Activated CD8-positive, alpha-beta T cell treated with anti-CD3 and anti-CD28 coated beads for 36 hours (primary cell): ENCODE data around the gene FMNL3. TPM values are rescaled to one million over a fixed set of nuclear protein-coding genes. Genes with fewer than 3 reads are reported as not detected.

Experiments
- ATAC-seq: fragments of 200-7000 bp; cut with Tn5 transposase; one replicate; pipeline ENCODE4 v1.10.0; 2021; ENCODE audit warnings: mild to moderate bottlenecking, moderate library complexity
- CTCF ChIA-PET: fragments of 350-600 bp; sonication (Branson Sonifier 250); formaldehyde crosslinking; loops from one replicate; lab custom pipeline; 2021; ENCODE audit warnings: antibody characterized with exemption; lab: Charles Lee
- POLR2A ChIA-PET: fragments of 350-600 bp; sonication (Branson Sonifier 250); formaldehyde crosslinking; loops from one replicate; lab custom pipeline; 2021; ENCODE audit warnings: antibody characterized with exemption; lab: Charles Lee
- DNase-seq: peaks from one replicate; pipeline ENCODE4 v3.0.0-alpha.2; 2020
- H3K27ac Mint-ChIP-seq: one replicate; pipeline ENCODE4 v1.8.0; 2021; ENCODE audit warnings: mild to moderate bottlenecking, mixed read lengths
- H3K27me3 Mint-ChIP-seq: one replicate; pipeline ENCODE4 v1.8.0; 2021; ENCODE audit warnings: mixed read lengths
- H3K36me3 Mint-ChIP-seq: one replicate; pipeline ENCODE4 v1.8.0; 2021; ENCODE audit warnings: low read depth, mixed read lengths
- H3K4me1 Mint-ChIP-seq: one replicate; pipeline ENCODE4 v1.8.0; 2021; ENCODE audit warnings: low read depth, mixed read lengths
- H3K4me3 Mint-ChIP-seq: one replicate; pipeline ENCODE4 v1.8.0; 2021; ENCODE audit warnings: mild to moderate bottlenecking, moderate library complexity, mixed read lengths
- H3K9me3 Mint-ChIP-seq: one replicate; pipeline ENCODE4 v1.8.0; 2021; ENCODE audit warnings: mixed read lengths
- CTCF ChIP-seq: fragments of 200-600 bp; IDR thresholded peaks from one replicate; pipeline ENCODE4 v1.8.0; 2022; ENCODE audit warnings: antibody characterized with exemption, mild to moderate bottlenecking
- intact Hi-C: fragments of 100-400 bp; cut with micrococcal nuclease; formaldehyde crosslinking; loops from one replicate; pipeline ENCODE4 v1.10.0; 2022
- total RNA-seq, 2 experiments: library from RNA; stranded (reverse); gene quantifications; one replicate each; pipeline ENCODE4 v1.2.3, GENCODE V29; 2021

FMNL3 gene
- total RNA-seq, 2 experiments from 2014 or later: 22.8 to 23.5 TPM

- no peak for TF ChIP-seq CTCF
- no peak overlapping the region for H3K4me3 Mint-ChIP-seq
- POLR2A ChIA-PET: interaction anchor here (0.9 to 5.1 kb wide), 5 partner anchors 8 to 42 kb away, joined by 3 to 24 read pairs (median 4); no protein-coding TSS in a partner anchor
- H3K9me3 Mint-ChIP-seq: no peaks in the 10 kb centered on the region
- peak overlapping the region; percentile 97 for H3K27ac Mint-ChIP-seq
- intact Hi-C loops: loop anchor here (5.0 kb wide), 1 partner anchor 41 kb away; no protein-coding TSS in a partner anchor
- peaks cover 70% of the 10 kb centered on the region for H3K4me1 Mint-ChIP-seq
- peak; percentile 50 for DNase-seq
- peaks cover 52% of the 10 kb centered on the region for H3K36me3 Mint-ChIP-seq
- CTCF ChIA-PET: interaction anchor here (0.8 to 4.9 kb wide), 8 partner anchors 10 to 80 kb away, joined by 3 to 27 read pairs (median 4); partner anchors contain the start of gene TMBIM6
- ATAC-seq: peak; percentile 49
- no peaks in the 10 kb centered on the region for H3K27me3 Mint-ChIP-seq
These were observed 46.0 kb downstream of the FMNL3 start for GRCh38 chr12:49661191-49661590.

- CTCF ChIA-PET: interaction anchor here (0.9 to 4.9 kb wide), 7 partner anchors 11 to 118 kb away, joined by 3 to 27 read pairs (median 5); no protein-coding TSS in a partner anchor
- H3K36me3 Mint-ChIP-seq: peaks cover 51% of the 10 kb centered on the region
- ATAC-seq (no peak), DNase-seq (no peak)
- H3K4me1 Mint-ChIP-seq: peaks cover 62% of the 10 kb centered on the region
- POLR2A ChIA-PET: interaction anchor here (0.9 to 5.1 kb wide), 4 partner anchors 11 to 88 kb away, joined by 3 to 24 read pairs (median 4); no protein-coding TSS in a partner anchor
- TF ChIP-seq CTCF: no peak
- no peak overlapping the region for H3K4me3 Mint-ChIP-seq
- no peaks in the 10 kb centered on the region for H3K27me3 Mint-ChIP-seq
- intact Hi-C loops: loop anchor here (5.0 kb wide), 1 partner anchor 43 kb away; no protein-coding TSS in a partner anchor
- no peaks in the 10 kb centered on the region for H3K9me3 Mint-ChIP-seq
- no peak overlapping the region for H3K27ac Mint-ChIP-seq
These were observed 47.5 kb downstream of the FMNL3 start for GRCh38 chr12:49659753-49660152.

GRCh38 chr12:49658276-49658675, 48.9 kb downstream of the FMNL3 start:
- Mint-ChIP-seq H3K27ac (peak overlapping the region; percentile 3), H3K9me3 (no peaks in the 10 kb centered on the region), H3K36me3 (peaks cover 55% of the 10 kb centered on the region), H3K4me3 (no peak overlapping the region), H3K27me3 (no peaks in the 10 kb centered on the region), H3K4me1 (peaks cover 49% of the 10 kb centered on the region)
- no peak for DNase-seq
- TF ChIP-seq CTCF: no peak
- CTCF ChIA-PET: interaction anchor here (1.3 to 25.4 kb wide), 3 partner anchors 21 to 52 kb away, joined by 3 to 556 read pairs (median 4); partner anchors contain the start of gene FMNL3
- no peak for ATAC-seq
- intact Hi-C loops: no loop called here
- POLR2A ChIA-PET: interaction anchor here (0.7 to 0.8 kb wide), 2 partner anchors 10 to 206 kb away, joined by 3 read pairs; no protein-coding TSS in a partner anchor

- Mint-ChIP-seq H3K4me3 (no peak overlapping the region), H3K36me3 (peaks cover 38% of the 10 kb centered on the region), H3K4me1 (peaks cover 23% of the 10 kb centered on the region), H3K9me3 (no peaks in the 10 kb centered on the region), H3K27me3 (no peaks in the 10 kb centered on the region), H3K27ac (peak overlapping the region; percentile 42)
- intact Hi-C loops: no loop called here
- ATAC-seq: no peak
- no peak for TF ChIP-seq CTCF
- CTCF ChIA-PET: interaction anchor here (0.6 to 25.4 kb wide), 10 partner anchors 8 to 86 kb away, joined by 3 to 556 read pairs (median 4); partner anchors contain the start of genes FMNL3 and TMBIM6
- no peak for DNase-seq
- POLR2A ChIA-PET: interaction anchor here (0.9 to 1.2 kb wide), 4 partner anchors 14 to 70 kb away, joined by 3 to 4 read pairs (median 3); no protein-coding TSS in a partner anchor
These were observed 51.5 kb downstream of the FMNL3 start for GRCh38 chr12:49655595-49656236.
